Memory B cell (primary cell): ENCODE measurements around the gene GALNT10.
A peak's percentile ranks its signal among the peaks of the same experiment; 100 is the strongest.

ENCODE experiments used
- ATAC-seq: fragments of 150-1000 bp; cut with Tn5 transposase; 2 replicates; pipeline ENCODE4 v1.10.0; 2021; ENCODE audit warnings: low read depth, mild to moderate bottlenecking, moderate library complexity
- DNase-seq, 2 donors: peaks; one replicate each; pipeline ENCODE4 v3.0.0; 2022; ENCODE audit warnings: low spot score in 2 of 2
- H3K27ac Mint-ChIP-seq: one replicate; pipeline ENCODE4 v1.8.0; 2022; ENCODE audit warnings: mild to moderate bottlenecking, moderate library complexity, mixed read lengths
- H3K27me3 Mint-ChIP-seq: one replicate; pipeline ENCODE4 v1.8.0; 2022; ENCODE audit warnings: mixed read lengths
- H3K36me3 Mint-ChIP-seq: one replicate; pipeline ENCODE4 v1.8.0; 2022; ENCODE audit warnings: mild to moderate bottlenecking, mixed read lengths
- H3K4me1 Mint-ChIP-seq: one replicate; pipeline ENCODE4 v1.8.0; 2022; ENCODE audit warnings: mixed read lengths
- H3K4me3 Mint-ChIP-seq: one replicate; pipeline ENCODE4 v1.8.0; 2022; ENCODE audit warnings: mild to moderate bottlenecking, moderate library complexity, mixed read lengths
- H3K9me3 Mint-ChIP-seq: one replicate; pipeline ENCODE4 v1.8.0; 2022; ENCODE audit warnings: mixed read lengths

Gene GALNT10

DNA sequence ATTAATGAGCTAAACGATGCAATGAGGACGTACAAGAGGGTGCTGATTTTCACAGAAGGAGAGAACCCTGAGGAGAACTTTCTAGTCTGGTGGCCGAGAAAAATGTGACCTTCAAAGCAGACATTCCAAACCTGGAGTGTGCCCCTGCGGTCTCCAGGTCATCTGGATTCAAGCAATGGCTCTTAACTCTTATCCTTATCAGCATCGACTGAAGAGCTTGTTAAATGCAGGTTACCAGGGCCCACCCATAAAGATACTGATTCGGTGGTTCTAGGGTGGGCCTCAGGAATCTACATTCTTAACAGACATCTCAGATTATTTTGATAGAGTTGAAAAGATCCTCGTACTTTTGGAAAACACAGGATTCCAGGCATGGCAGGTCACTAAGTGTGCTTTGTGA is 151.7 kb downstream of the GALNT10 start:
- peaks cover 24% of the 10 kb centered on the region for H3K36me3 Mint-ChIP-seq

DNA sequence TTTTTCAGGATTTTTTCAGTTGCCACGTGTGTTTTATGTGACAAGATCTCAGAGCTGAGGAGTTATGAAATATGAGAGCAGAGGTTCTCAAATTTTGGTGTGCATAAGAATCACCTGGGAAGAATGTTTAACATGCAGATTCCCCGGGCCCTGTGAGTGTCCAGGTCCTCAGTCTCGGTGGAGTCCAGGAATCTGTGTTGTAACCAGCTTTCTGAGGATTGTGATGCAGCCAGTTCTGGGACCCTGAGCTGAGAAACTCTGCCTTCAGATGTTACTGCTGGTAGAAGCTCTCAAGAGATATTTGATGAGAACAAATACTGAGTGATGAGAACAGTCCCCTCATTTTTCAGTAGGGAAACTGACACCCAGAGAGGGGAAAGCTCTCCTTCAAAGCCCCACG is 152.4 kb downstream of the GALNT10 start:
- peaks cover 9% of the 10 kb centered on the region for H3K4me1 Mint-ChIP-seq
- ATAC-seq (no peak), DNase-seq (no peak)
- H3K9me3 Mint-ChIP-seq, result no peaks in the 10 kb centered on the region
- H3K27ac Mint-ChIP-seq, result no peak overlapping the region
- no peaks in the 10 kb centered on the region for H3K27me3 Mint-ChIP-seq
- H3K4me3 Mint-ChIP-seq, result no peak overlapping the region
- H3K36me3 Mint-ChIP-seq, result peaks cover 16% of the 10 kb centered on the region

More for the DNA sequence above, 151.7 kb downstream of the GALNT10 start:
- Mint-ChIP-seq H3K4me3 (no peak overlapping the region), H3K27ac (no peak overlapping the region), H3K4me1 (peaks cover 9% of the 10 kb centered on the region), H3K9me3 (no peaks in the 10 kb centered on the region), H3K27me3 (no peaks in the 10 kb centered on the region)
- no peak for DNase-seq
- ATAC-seq, result no peak

DNA sequence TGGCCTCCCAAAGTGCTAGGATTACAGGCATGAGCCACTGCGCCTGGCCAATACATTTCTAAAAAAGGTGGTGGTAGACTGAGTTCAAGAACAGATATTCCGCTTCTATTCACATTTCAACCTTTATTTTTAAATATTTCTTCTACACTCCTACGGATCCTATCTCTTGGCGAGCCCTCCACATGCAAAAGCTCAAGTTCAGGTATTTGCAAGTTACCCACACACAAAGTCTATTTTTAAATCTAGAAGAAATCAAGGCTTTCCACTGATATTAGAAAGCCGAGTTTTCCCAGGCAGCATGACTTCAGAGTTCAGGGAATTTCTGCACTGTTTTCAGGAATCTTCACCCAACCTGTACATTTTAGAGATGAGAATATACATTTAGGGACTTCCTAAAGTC is 153.9 kb downstream of the GALNT10 start:
- H3K27me3 Mint-ChIP-seq, result no peaks in the 10 kb centered on the region
- H3K4me1 Mint-ChIP-seq, result peaks cover 6% of the 10 kb centered on the region
- no peaks in the 10 kb centered on the region for H3K9me3 Mint-ChIP-seq
- H3K36me3 Mint-ChIP-seq, result peaks cover 7% of the 10 kb centered on the region
- no peak overlapping the region for H3K4me3 Mint-ChIP-seq
- DNase-seq, result no peak
- no peak overlapping the region for H3K27ac Mint-ChIP-seq
- no peak for ATAC-seq

DNA sequence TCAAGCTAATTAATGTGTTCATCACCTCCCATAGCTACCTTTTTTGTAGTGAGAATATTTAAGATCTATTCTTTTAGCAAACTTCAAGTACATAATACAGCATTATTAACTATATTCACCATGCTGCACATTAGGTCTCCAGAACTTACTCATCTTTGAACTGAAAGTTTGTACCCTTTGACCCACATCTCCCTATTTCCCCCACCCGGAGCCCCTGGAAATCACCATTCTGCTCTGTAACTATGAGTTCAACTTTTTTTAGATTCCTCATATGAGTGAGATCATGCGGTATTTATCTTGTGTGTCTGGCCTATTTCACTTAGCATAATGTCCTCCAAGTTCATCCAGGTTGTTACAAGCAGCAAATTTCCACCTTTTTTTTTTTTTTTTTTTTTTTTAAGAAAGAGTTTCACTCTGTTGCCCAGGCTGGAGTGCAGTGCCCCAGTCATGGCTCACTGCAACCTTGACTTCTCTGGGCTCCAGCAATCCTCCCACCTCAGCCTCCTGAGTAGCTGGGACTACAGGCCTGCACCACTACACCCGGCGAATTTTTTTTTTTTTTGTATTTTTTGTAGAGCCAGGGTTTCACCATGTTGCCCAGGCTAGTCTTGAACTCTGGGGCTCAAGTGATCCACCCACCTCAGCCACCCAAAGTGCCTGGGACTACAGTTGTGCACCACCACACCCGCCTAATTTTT is 154.9 kb downstream of the GALNT10 start:
- peaks cover 6% of the 10 kb centered on the region for H3K4me1 Mint-ChIP-seq
- H3K36me3 Mint-ChIP-seq, result peaks cover 7% of the 10 kb centered on the region
- peak overlapping the region; percentile 28 for H3K27ac Mint-ChIP-seq
- H3K4me3 Mint-ChIP-seq, result no peak overlapping the region
- no peaks in the 10 kb centered on the region for H3K27me3 Mint-ChIP-seq
- ATAC-seq, result no peak
- DNase-seq, result no peak
- no peaks in the 10 kb centered on the region for H3K9me3 Mint-ChIP-seq

DNA sequence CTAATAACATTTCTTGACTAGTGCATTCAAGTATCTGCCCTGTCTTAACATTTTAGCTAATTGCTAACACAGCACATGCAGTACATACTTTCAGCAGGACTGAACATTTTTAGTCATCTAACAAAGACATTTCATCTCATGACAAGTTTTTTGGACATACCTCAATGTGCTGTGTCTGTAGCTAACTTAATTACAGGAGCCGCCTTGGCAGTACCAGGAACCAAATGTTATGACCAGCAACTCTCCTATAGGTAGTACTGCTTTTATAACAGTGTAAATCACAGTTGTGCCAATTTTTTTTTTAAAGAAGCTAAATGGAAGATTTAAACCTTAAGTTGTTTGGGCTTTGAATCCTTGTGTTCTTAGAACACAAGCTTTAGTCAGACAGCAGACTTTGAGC is 155.9 kb downstream of the GALNT10 start:
- DNase-seq, result no peak
- H3K4me1 Mint-ChIP-seq, result peaks cover 6% of the 10 kb centered on the region
- H3K27ac Mint-ChIP-seq, result no peak overlapping the region
- no peaks in the 10 kb centered on the region for H3K27me3 Mint-ChIP-seq
- peaks cover 7% of the 10 kb centered on the region for H3K36me3 Mint-ChIP-seq
- no peak overlapping the region for H3K4me3 Mint-ChIP-seq
- no peaks in the 10 kb centered on the region for H3K9me3 Mint-ChIP-seq
- ATAC-seq, result no peak

DNA sequence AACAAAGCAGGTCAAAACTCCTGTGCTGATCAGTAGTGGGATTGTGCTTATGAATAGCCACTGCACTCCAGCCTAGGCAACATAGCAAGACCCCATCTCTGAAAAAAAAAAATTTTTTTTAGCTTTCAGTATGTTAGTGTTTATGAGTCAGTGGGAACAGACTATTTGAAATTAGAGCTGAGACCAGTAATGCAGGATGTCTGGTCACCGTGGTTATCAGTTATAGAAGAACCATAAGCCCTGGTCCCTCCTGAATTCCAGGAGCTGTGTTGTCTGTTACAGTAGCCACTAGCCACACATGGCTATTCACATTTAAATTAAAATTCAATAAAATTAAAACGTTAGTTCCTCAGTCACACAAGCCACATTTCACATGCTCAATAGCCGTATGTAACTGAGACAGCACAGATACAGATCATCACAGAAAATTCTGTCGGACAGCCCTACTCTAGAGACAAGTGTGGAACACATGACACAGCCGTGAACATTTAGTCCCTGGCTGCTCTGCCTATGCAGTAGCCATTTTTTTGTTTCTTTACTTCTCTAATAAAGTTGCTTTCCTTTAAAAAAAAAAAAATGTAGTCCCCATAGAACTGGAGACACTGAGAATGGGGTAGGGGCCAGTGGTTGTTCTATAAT is 159.2 kb downstream of the GALNT10 start:
- H3K27me3 Mint-ChIP-seq, result no peaks in the 10 kb centered on the region
- peaks cover 9% of the 10 kb centered on the region for H3K4me1 Mint-ChIP-seq
- H3K4me3 Mint-ChIP-seq, result no peak overlapping the region
- H3K9me3 Mint-ChIP-seq, result no peaks in the 10 kb centered on the region
- H3K27ac Mint-ChIP-seq, result no peak overlapping the region
- DNase-seq (no peak), ATAC-seq (no peak)
- H3K36me3 Mint-ChIP-seq, result peaks cover 7% of the 10 kb centered on the region

DNA sequence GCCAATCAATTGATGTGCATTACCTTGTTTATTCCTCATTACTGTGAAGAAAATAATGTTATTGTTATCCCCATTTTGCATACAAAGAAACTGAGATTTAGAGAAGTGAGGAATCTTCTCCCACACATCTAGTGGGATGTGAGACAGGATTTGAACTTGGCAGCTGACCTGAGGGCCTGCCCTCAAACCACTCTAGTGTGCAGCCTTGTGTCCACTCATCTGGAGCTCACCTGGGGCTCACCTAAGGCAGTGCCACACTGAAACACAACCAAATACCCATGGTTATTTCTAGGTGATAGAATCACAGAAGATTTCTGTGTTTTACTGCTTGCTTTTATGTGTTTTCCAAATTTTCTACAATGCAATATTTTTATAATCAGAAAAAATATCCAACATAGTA is 160.6 kb downstream of the GALNT10 start:
- DNase-seq, result no peak
- no peak overlapping the region for H3K4me3 Mint-ChIP-seq
- H3K36me3 Mint-ChIP-seq, result peaks cover 5% of the 10 kb centered on the region

DNA sequence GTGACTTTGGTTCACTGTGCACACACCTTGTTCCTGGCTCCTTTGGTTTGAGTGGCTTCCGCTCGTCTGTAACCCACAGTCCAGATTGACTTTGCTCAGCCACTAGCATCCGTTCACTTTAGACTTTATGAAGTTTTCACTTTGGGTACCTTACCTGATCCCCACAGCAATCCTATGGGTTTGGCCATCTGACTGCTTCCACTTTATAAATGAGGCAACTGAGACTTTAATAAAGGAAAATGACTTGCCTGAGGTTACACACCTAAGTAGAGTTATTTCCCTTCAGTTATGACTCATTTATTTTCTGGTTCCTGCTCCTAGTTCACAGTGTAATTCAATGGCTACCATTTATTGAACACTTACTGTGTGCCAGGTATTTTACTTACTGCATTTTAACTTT is 161.0 kb downstream of the GALNT10 start:
- Mint-ChIP-seq H3K4me3 (no peak overlapping the region), H3K27ac (no peak overlapping the region), H3K4me1 (peaks cover 10% of the 10 kb centered on the region), H3K36me3 (peaks cover 5% of the 10 kb centered on the region), H3K9me3 (no peaks in the 10 kb centered on the region), H3K27me3 (no peaks in the 10 kb centered on the region)
- no peak for ATAC-seq
- DNase-seq, result no peak

More for the DNA sequence above, 160.6 kb downstream of the GALNT10 start:
- Mint-ChIP-seq H3K4me1 (peaks cover 10% of the 10 kb centered on the region), H3K9me3 (no peaks in the 10 kb centered on the region), H3K27ac (no peak overlapping the region), H3K27me3 (no peaks in the 10 kb centered on the region)
- ATAC-seq, result no peak

DNA sequence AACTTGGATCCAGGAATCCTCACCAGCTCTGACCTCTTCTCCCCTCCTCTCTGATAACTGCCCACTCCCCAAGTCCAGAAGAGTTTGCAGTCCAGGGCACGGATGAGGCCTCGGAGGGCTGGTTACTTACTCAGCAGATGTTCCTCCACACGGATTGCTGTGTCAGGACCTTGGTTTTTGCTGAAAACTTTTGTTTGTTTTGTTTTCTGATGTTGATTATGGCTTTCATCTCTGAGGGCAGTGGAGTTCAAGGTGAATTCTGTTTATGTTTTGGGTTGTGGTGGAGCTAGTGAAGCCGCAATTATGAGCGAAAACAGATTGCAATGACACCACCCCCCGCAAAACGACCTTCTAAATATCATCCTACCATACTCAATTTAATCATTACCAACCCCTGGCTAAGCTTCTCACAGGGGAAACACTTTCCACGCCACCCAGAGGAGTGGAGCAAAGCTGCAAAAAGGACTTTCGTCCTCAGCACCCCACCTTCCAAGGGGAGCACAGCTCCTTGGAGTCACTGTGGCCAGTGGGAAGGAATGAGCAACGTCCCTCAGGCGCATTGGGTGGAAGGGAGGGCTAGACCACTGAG is 162.5 kb downstream of the GALNT10 start:
- ATAC-seq (no peak), DNase-seq (no peak)
- H3K27me3 Mint-ChIP-seq, result no peaks in the 10 kb centered on the region
- H3K9me3 Mint-ChIP-seq, result no peaks in the 10 kb centered on the region
- H3K4me3 Mint-ChIP-seq, result no peak overlapping the region
- H3K36me3 Mint-ChIP-seq, result peaks cover 5% of the 10 kb centered on the region
- H3K27ac Mint-ChIP-seq, result no peak overlapping the region
- H3K4me1 Mint-ChIP-seq, result peaks cover 10% of the 10 kb centered on the region

DNA sequence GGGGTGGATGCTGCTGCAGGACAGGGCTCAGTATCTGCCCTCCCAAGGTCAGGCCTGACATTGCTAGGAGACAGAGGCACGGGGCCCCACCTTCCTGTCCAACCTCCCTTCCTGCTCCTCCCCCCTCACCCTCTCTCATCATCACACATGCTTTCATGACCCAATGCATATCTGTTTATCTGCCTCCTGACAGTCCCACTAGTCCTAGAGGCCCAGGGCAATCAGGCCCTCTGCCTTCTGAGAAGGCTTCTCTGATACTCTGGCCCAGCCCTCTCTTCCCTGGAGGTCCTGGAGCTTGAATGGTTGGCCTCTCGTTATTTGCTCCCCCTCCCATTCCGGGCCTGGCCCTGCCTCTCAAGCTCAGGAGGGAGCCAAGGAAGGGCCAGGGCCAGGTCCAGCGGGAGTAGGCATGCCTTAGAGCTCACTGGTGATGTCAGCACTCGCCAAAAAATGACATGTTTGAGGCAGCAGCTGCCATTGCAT is 164.6 kb downstream of the GALNT10 start:
- Mint-ChIP-seq H3K4me3 (no peak overlapping the region), H3K9me3 (no peaks in the 10 kb centered on the region)

DNA sequence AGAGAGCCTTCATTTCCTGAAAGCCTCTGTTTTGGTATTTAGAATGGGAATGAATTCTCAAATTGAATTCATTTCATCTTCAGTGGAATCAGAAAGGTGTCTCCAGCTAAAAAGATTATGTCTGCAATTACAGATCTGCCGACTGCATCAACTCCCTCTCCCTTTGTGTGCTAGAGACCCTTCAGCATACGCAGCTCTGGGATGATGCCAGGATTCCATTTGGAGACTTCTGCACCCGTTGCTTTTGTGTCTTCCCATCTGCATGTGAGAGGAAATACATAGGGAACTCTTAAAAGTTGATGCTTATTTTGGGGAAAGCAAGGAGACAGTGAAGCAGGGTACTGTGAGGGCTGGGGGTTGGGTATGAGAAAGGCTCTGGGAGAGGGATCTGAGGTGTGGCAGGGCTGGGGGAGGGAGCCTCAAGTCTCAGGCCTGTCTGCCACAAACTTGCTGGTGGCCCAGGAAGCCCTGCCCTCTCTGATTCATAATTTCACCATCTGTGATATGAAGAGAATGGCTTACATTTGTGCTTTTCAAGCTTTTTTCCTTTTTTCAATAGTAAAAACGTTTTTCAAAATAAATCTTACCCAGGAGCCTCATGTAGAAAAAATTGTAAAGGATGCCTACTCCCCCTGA is 165.6 kb downstream of the GALNT10 start:
- ATAC-seq, result no peak
- Mint-ChIP-seq H3K27ac (no peak overlapping the region), H3K9me3 (no peaks in the 10 kb centered on the region), H3K27me3 (no peaks in the 10 kb centered on the region), H3K4me1 (peaks cover 12% of the 10 kb centered on the region), H3K36me3 (peaks cover 7% of the 10 kb centered on the region), H3K4me3 (no peak overlapping the region)
- no peak for DNase-seq

More for the DNA sequence above, 164.6 kb downstream of the GALNT10 start:
- no peaks in the 10 kb centered on the region for H3K27me3 Mint-ChIP-seq
- peaks cover 12% of the 10 kb centered on the region for H3K4me1 Mint-ChIP-seq
- H3K27ac Mint-ChIP-seq, result no peak overlapping the region
- H3K36me3 Mint-ChIP-seq, result peaks cover 7% of the 10 kb centered on the region
- ATAC-seq (no peak), DNase-seq (no peak)

DNA sequence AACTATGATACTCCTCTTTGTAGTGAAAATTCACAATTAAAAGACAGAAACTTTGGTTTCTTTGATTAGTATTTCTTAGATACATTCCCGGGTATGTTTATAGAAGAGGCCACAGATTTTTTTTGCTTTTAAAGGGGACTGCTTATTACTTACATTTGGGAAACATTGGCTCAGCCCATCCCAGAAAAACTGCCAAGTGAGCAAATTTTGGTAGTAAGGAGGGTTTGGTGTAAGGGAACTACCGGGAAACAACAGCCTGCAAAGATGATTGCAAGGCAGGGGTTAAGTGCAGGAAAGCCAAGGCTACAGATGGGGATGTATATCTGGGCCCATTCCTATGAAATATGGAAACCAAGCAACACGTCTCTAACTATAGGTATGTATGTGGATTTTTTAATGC is 166.4 kb downstream of the GALNT10 start:
- H3K36me3 Mint-ChIP-seq, result peaks cover 9% of the 10 kb centered on the region
- DNase-seq (no peak), ATAC-seq (no peak)
- no peak overlapping the region for H3K27ac Mint-ChIP-seq
- no peaks in the 10 kb centered on the region for H3K9me3 Mint-ChIP-seq
- H3K4me1 Mint-ChIP-seq, result peaks cover 12% of the 10 kb centered on the region
- no peaks in the 10 kb centered on the region for H3K27me3 Mint-ChIP-seq
- no peak overlapping the region for H3K4me3 Mint-ChIP-seq

DNA sequence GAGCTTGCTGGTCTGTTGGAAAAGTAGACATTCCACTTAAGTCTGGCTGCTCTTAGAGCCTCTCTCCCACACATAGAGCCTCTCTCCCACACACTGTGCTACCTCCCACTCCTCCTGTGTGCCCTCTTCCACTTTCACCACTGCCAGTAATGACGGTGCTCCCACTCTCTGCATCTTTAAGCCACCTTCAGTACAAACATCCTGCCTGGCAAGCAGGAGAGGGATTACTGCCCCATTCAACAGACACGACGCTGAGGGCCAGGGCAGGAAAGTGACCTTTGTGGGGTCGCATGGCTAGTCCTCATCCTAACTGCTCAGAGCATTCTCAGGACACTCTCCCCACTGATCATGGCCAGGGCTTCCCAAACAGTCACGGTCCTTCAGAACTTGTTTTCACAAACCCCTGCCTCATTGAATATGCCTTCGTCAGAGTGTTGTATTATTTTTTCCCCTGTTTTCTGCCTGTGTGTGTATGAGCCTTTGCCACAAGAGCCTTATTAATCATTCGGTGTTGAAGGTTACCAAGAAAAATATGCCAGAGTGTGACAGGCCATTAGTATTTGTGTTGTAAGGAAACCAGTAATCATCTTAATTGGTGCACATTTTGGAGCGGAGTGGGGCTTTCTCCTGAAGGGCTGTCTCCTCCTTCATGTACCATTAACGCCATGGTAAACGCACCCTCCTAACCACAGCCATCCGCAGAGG is 168.1 kb downstream of the GALNT10 start:
- Mint-ChIP-seq H3K27ac (no peak overlapping the region), H3K36me3 (peaks cover 11% of the 10 kb centered on the region), H3K4me1 (peaks cover 9% of the 10 kb centered on the region), H3K9me3 (no peaks in the 10 kb centered on the region), H3K4me3 (no peak overlapping the region), H3K27me3 (no peaks in the 10 kb centered on the region)
- ATAC-seq (no peak), DNase-seq (no peak)

DNA sequence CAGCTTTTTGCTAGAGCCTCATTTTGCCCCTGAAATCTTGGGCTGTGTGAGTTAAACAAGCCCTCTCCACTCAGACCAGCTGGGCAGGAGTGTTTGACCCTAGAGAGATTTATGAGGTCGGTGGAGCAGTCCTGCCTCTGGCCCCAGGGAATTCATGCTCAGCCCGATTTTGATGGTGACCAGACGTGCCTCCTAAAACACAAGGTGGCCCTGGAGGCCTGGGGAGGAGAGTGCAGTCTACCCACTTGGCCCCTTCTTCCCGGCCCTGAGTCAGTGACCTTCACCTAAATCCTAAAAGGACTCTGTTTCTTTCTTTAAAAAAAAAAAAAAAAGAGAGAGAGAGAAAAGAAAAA is 168.7 kb downstream of the GALNT10 start:
- H3K9me3 Mint-ChIP-seq, result no peaks in the 10 kb centered on the region
- peaks cover 11% of the 10 kb centered on the region for H3K4me1 Mint-ChIP-seq
- H3K36me3 Mint-ChIP-seq, result peaks cover 12% of the 10 kb centered on the region
- DNase-seq (no peak), ATAC-seq (no peak)
- H3K27ac Mint-ChIP-seq, result no peak overlapping the region
- no peak overlapping the region for H3K4me3 Mint-ChIP-seq
- no peaks in the 10 kb centered on the region for H3K27me3 Mint-ChIP-seq
